Ovary (tissue), 3 donors: Measurements from ENCODE around the gene PKD2L1.
"Not testable (repeated sequence)": the region's sequence is repeated elsewhere in the genome, so short reads cannot be mapped to it uniquely, and the experiment has no call there.

Experiments
- CTCF ChIP-seq, 3 donors: fragments of 450-650 bp in 2 of 3; fragments of 200-600 bp in 1 of 3; IDR thresholded peaks; one replicate each; pipeline versions ENCODE4 v1.5.1 to v1.8.0; 2016 to 2022; ENCODE audit warnings: antibody characterized with exemption in 3 of 3, mild to moderate bottlenecking in 1 of 3
- EP300 ChIP-seq: sonication (generic); formaldehyde crosslinking; IDR thresholded peaks from one replicate; pipeline ENCODE4 v1.6.1; 2017; ENCODE audit warnings: antibody characterized with exemption
- POLR2A ChIP-seq: fragments of 450-650 bp; IDR thresholded peaks from one replicate; pipeline ENCODE4 v1.6.1; 2017; ENCODE audit warnings: antibody characterized with exemption, mild to moderate bottlenecking, moderate library complexity
- donor health status: DM: no; HTN: no; CAD: no.

GRCh38 chr10:100292300-100292699, 37.7 kb downstream of the PKD2L1 start:
- TF ChIP-seq CTCF (IDR thresholded peaks at IDR 0.05); POLR2A; EP300: not testable (repeated sequence)
